Epithelial cell of prostate (primary cell): Measurements from ENCODE around the gene RNF144B.
"Not testable (repeated sequence)": the region's sequence is repeated elsewhere in the genome, so short reads cannot be mapped to it uniquely, and the experiment has no call there.

Experiments
- DNase-seq: peaks from one replicate; pipeline ENCODE4 v3.0.0-alpha.2; 2011; ENCODE audit warnings: low read depth, low spot score
- H3K27ac ChIP-seq: fragments of 450-650 bp; 2 replicates; pipeline ENCODE4 v1.5.1; 2017; ENCODE audit warnings: mild to moderate bottlenecking

The RNF144B gene

GRCh38 chr6:18368277-18369105 lies 18.7 kb upstream of the RNF144B start:
- no peak overlapping the region for H3K27ac ChIP-seq
- no peak for DNase-seq

GRCh38 chr6:18371010-18371409 lies 16.1 kb upstream of the RNF144B start:
- DNase-seq, result no peak
- H3K27ac ChIP-seq, result no peak overlapping the region

- H3K27ac ChIP-seq, result no peak overlapping the region
- no peak for DNase-seq
Observed at GRCh38 chr6:18371656-18372055, 15.5 kb upstream of the RNF144B start.

GRCh38 chr6:18380158-18380836 lies 6.9 kb upstream of the RNF144B start:
- DNase-seq, result no peak
- no peak overlapping the region for H3K27ac ChIP-seq

GRCh38 chr6:18380851-18381250 lies 6.3 kb upstream of the RNF144B start:
- no peak for DNase-seq
- no peak overlapping the region for H3K27ac ChIP-seq

- no peak for DNase-seq
- H3K27ac ChIP-seq, result no peak overlapping the region
Observed at GRCh38 chr6:18383441-18383840, 3.7 kb upstream of the RNF144B start.

GRCh38 chr6:18384621-18385020 lies 2.5 kb upstream of the RNF144B start:
- no peak for DNase-seq
- peak overlapping the region; percentile 36 for H3K27ac ChIP-seq

GRCh38 chr6:18386298-18386976 lies 713 bp upstream of the RNF144B start:
- H3K27ac ChIP-seq, result peak overlapping the region; percentile 83
- DNase-seq, result no peak

- no peak for DNase-seq
- peak overlapping the region; percentile 83 for H3K27ac ChIP-seq
Observed at GRCh38 chr6:18388271-18388670, 1.1 kb downstream of the RNF144B start.

- peak overlapping the region; percentile 83 for H3K27ac ChIP-seq
- DNase-seq, result no peak
Observed at GRCh38 chr6:18388942-18389341, 1.8 kb downstream of the RNF144B start.

GRCh38 chr6:18389479-18389878 lies 2.3 kb downstream of the RNF144B start:
- no peak for DNase-seq
- H3K27ac ChIP-seq, result peak overlapping the region; percentile 83

- no peak for DNase-seq
- peak overlapping the region; percentile 83 for H3K27ac ChIP-seq
Observed at GRCh38 chr6:18390476-18390875, 3.3 kb downstream of the RNF144B start.

- H3K27ac ChIP-seq, result peak overlapping the region; percentile 83
- DNase-seq, result no peak
Observed at GRCh38 chr6:18391023-18391422, 3.9 kb downstream of the RNF144B start.

- DNase-seq, result no peak
- no peak overlapping the region for H3K27ac ChIP-seq
Observed at GRCh38 chr6:18392346-18392877, 5.3 kb downstream of the RNF144B start.

- DNase-seq, result no peak
Observed at GRCh38 chr6:18393698-18394097, 6.5 kb downstream of the RNF144B start.

GRCh38 chr6:18395177-18395855 lies 8.2 kb downstream of the RNF144B start:
- no peak for DNase-seq
- no peak overlapping the region for H3K27ac ChIP-seq

More at GRCh38 chr6:18393698-18394097, 6.5 kb downstream of the RNF144B start:
- H3K27ac ChIP-seq, result no peak overlapping the region

- no peak overlapping the region for H3K27ac ChIP-seq
- DNase-seq, result no peak
Observed at GRCh38 chr6:18395856-18396197, 8.7 kb downstream of the RNF144B start.

- H3K27ac ChIP-seq, result no peak overlapping the region
- DNase-seq, result no peak
Observed at GRCh38 chr6:18397701-18398100, 10.6 kb downstream of the RNF144B start.

GRCh38 chr6:18398225-18398624 lies 11.1 kb downstream of the RNF144B start:
- not testable (repeated sequence) for DNase-seq
- H3K27ac ChIP-seq, result peak overlapping the region; percentile 17

- H3K27ac ChIP-seq, result peak overlapping the region; percentile 28
- DNase-seq, result no peak
Observed at GRCh38 chr6:18400831-18401446, 13.8 kb downstream of the RNF144B start.
